HG02938 (cell line): Measurements from ENCODE around the gene ANO4.

Source experiments
- ATAC-seq: cut with Tn5 transposase; IDR thresholded peaks from one replicate; pipeline ENCODE4 v1.9.1; 2021; ENCODE audit warnings: mild to moderate bottlenecking, moderate library complexity; ENCODE audit not compliant: unreplicated experiment

Gene ANO4

GRCh38 chr12:100801320-100801719, 6.7 kb downstream of the ANO4 start:
- ATAC-seq = no peak

GRCh38 chr12:100808777-100809176, 14.2 kb downstream of the ANO4 start:
- no peak for ATAC-seq

GRCh38 chr12:100820314-100820713, 25.7 kb downstream of the ANO4 start:
- ATAC-seq = no peak

DNA sequence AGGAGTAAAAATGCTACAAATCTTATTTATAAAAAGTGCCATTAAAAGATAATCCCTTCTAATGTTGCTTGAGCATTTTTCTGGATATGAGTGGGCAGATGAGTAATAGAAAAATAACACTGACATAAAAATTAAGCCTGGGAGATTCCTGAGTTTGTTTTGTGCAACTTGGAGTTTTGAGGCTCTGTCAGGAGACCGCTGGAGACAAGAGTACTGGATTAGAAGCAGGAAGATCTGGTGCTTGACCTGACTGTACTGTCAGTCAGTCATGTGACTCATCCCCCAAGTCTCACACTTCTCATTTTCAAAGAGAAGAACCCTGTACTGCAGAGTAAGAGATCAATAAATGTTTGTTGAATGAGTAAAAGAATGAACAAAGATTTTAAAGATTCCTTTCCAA, 29.4 kb downstream of the ANO4 start:
- ATAC-seq = no peak

DNA sequence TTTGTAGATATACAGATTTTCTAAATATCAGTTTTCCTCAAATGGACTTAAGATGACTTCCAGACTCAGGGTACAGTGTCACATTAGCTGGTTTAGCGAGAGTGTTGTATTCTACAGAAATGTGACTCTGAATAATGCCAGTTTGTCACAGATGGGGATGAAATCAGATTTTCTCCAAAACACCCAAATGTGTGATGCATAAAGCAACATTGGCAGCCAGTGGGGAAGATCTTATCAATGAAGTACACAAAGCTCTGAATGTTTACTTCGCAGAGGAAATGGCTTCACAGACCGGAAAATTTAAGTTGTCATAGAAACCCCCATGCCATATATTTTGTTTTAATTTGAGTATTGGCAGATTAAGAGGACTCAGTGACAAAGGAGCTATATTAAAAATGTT, 29.9 kb downstream of the ANO4 start:
- ATAC-seq = no peak

DNA sequence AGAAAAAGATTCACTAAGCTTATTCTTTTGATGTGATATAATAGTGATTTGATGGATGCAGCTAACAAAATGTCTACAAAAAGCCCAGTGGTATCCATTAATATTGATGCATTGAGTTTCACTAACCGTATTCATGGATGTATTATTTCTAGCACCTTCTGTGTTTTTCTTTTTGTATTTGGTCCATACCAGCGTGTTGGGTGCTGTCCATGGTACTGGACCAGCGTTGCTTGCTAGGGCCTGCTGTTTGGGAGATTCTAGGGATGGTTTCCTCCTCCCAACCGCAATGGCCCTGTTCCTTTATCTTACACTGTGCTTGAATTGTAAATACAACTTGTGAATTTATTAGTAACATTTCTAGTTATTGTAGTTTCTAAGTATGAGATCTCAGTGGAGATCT, 31.7 kb downstream of the ANO4 start:
- ATAC-seq = no peak

GRCh38 chr12:100827901-100828520, 33.4 kb downstream of the ANO4 start:
- ATAC-seq = no peak

GRCh38 chr12:100830003-100830795, 35.6 kb downstream of the ANO4 start:
- ATAC-seq = no peak

DNA sequence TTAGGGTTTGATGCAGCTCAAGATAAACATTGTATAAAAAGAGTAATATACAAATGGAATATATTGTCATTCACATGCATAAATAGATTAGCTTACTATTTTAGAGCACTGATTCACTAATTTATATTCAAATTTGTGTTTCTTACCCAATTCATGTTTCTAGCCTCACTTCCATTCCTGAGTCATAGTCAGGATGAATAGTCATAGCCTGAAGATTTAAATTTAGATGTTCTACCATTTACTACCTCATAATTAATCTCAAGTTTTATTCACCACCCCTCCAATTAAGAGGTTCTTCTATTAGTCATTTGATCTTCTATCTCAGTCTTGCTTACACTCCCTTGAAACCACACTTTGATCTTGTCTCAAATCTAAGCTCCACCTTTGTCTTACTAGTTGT, 38.7 kb downstream of the ANO4 start:
- ATAC-seq = no peak

DNA sequence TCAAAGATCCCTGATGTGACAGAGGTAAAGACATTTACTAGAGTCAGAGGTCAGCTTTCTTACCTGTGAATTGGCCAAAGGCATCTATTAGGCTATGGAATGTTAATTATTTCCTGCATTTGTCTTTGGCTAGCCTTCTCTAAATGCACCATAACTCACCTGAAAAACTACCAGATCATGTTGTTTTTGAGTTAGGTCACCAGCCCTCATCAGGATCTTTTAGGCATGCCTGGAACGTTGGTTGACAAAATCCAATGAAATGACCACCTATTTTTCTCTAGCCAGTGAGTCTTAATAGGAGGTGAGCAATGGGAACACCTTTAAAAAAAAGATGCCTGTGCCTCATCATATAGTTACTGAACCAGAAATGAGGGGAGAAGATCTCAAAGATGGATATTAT, 46.2 kb downstream of the ANO4 start:
- ATAC-seq = no peak

GRCh38 chr12:100842156-100842555, 47.6 kb downstream of the ANO4 start:
- ATAC-seq = no peak

DNA sequence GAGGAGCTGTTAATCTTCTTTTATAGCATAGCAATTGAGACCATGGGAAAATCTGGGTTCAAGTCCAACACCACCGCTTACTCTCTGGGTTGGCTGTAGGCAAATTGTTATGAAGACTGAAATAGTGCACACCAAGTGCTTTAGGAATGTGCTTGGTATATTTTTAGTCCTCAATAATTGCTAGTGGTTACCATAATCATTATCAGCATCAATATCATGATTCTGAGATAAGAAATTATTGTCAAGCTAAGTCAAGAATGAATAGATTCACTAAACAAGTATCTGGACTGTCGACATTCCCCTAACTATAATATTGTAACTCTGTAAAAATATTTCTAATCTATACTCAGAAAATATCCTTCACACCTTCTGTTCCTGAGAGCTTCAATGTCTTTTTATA, 48.5 kb downstream of the ANO4 start:
- no peak for ATAC-seq

- no peak for ATAC-seq
Observed at GRCh38 chr12:100845095-100845494, 50.5 kb downstream of the ANO4 start.

DNA sequence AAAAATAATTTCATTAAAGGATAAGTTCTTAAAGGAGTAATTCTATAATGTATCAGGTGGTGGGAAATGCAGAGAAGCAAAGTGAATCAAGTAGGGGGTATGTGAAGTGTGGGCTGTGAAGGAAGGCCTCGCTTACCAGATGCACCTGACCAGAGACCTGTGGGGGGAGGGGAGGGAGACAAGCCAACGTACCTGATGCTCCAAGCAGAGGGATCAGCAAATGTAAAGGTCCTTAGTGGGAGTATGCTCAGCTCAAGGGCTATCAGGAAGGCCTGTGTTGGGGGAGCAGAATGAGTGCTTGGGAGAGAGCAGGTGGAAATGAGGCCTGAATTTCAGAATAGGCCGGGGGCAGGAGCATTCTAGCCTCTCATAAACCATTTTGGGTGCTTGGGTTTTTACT, 57.1 kb downstream of the ANO4 start:
- no peak for ATAC-seq

DNA sequence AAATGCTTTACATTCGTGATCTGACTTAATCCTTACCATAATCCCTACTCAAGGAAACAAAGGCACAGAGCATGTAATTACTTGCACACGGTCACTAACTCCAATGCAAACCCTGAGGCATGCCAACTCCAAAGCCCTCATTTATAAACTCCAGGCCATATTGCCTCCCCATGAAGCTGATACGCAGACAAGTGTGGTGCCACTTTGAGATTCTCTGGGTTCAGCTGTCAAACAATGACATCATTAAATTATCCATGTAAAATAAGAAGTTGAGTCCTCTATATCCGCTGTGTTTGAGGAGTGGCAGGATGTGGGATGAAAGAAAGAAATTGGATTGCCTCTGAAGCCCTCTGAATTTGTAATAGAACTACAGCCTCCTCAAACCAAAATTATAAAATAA, 62.8 kb downstream of the ANO4 start:
- ATAC-seq = no peak

- no peak for ATAC-seq
Observed at GRCh38 chr12:100857971-100858370, 63.4 kb downstream of the ANO4 start.

DNA sequence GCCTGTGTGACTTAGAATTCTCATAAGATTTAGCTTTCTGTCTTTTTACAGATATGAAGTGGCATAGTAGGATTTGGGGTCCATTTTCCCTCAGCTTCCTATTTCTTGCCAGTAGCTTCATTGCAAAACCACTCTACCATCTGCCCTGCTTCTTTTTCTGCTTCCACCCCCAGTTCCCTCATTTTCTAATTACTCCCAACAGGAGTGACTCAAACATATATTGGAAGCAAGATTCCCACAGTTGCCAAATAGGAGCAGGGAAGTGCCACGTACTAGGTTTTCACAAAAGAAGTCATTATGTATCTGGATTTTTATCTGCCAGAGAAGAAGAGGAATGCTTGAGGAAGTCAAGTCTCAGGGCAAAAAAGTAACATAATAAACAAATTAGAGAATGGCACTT, 64.1 kb downstream of the ANO4 start:
- ATAC-seq = no peak

- no peak for ATAC-seq
Observed at GRCh38 chr12:100859063-100859627, 64.6 kb downstream of the ANO4 start.

DNA sequence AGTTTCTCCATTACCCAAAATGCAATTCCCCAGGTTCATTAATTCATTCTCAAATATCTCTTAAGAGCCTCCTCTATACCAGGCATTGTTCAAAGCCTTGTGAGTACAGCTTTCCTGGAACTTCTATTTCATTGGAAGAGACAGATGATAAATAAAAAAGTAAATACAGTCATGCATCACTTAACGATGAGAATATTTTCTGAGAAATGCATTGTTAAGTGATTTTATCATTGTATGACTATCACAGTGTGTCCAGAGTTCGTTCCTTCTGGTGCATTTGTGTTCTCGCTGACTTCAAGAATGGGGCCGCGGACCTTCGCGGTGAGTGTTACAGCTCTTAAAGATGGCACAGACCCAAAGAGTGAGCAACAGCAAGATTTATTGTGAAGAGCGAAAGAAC, 66.0 kb downstream of the ANO4 start:
- ATAC-seq = no peak

GRCh38 chr12:100862676-100863075, 68.1 kb downstream of the ANO4 start:
- no peak for ATAC-seq

GRCh38 chr12:100864366-100864765, 69.8 kb downstream of the ANO4 start:
- ATAC-seq = no peak

GRCh38 chr12:100867639-100868393, 73.2 kb downstream of the ANO4 start:
- no peak for ATAC-seq
